Measurements from ENCODE around the gene MAPK7. TPM values are rescaled to one million over a fixed set of nuclear protein-coding genes. Genes with fewer than 3 reads are reported as not detected.

Gene MAPK7
- total RNA-seq, 2 donors from 2014 or later, result 15.9 to 17.8 TPM

DNA sequence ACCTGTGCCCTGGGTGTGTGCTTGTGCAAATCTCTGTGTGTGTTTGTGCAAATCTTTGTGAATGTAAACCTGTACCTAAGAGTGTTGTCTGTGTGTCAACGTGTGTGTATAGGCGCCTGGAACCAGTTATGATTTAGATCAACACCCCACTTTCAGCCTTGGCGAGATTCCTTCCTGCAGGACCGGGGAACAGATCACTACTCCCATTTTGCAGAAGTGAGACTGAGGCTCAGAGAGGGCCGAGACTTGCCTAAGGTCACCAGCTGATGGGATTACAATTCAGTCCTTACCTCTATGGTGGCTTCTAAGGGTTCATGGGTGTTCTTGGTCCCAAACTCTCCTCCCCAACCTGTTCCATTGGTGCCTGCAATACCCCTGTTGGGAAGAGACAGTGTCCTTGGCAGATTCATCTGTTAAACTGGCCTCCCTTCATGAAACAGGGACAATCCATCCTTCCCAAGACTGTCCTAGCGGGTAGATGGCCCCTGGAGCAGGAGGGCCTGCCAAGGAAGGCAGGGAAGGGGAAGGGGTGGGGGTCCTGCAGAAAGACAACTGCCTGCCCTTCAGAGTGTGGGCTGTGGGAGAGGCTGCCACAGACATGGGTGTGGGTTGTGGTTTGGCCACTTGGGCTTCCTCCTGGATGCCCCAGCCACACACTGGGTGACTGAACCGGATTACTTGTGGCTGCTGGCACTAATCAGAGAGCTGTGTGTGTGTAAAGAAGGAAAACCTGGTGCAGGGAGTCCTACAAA, 6.9 kb upstream of the MAPK7 start:
- Histone ChIP-seq H3K27me3 (no peaks in the 10 kb centered on the region), H3K36me3 (no peaks in the 10 kb centered on the region), H3K27ac (peak overlapping the region; percentile 9 to 41), H3K9me3 (no peaks in the 10 kb centered on the region), H3K4me3 (no peak overlapping the region), H3K4me1 (peaks cover 0 to 22% of the 10 kb centered on the region in 2 donors)
- TF ChIP-seq, protein P1, sequence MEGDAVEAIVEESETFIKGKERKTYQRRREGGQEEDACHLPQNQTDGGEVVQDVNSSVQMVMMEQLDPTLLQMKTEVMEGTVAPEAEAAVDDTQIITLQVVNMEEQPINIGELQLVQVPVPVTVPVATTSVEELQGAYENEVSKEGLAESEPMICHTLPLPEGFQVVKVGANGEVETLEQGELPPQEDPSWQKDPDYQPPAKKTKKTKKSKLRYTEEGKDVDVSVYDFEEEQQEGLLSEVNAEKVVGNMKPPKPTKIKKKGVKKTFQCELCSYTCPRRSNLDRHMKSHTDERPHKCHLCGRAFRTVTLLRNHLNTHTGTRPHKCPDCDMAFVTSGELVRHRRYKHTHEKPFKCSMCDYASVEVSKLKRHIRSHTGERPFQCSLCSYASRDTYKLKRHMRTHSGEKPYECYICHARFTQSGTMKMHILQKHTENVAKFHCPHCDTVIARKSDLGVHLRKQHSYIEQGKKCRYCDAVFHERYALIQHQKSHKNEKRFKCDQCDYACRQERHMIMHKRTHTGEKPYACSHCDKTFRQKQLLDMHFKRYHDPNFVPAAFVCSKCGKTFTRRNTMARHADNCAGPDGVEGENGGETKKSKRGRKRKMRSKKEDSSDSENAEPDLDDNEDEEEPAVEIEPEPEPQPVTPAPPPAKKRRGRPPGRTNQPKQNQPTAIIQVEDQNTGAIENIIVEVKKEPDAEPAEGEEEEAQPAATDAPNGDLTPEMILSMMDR (IDR thresholded peaks at IDR 0.05), result no peak
- no peak for DNase-seq (ENCODE audit: low spot score)

DNA sequence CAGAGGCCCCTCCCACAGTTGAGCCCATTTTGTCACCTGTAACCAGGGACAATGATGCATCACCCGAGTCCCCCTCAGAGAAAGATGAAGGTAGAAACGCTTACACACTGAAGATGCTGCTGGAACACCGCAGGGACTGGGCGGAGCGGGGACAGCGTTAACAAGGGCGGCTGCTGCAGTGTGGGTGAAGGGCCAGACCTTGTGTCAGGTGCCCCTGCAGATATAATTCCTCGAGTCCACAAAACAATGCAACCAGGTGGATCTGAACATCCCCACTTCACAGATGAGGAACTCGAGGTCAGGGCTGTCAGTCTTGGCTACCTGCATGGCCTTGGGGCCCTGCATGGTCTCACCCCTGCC, 6.3 kb upstream of the MAPK7 start:
- no peak overlapping the region for H3K27ac ChIP-seq
- H3K4me3 ChIP-seq, result no peak overlapping the region
- no peak for DNase-seq (ENCODE audit: low spot score)
- no peaks in the 10 kb centered on the region for H3K36me3 ChIP-seq
- no peaks in the 10 kb centered on the region for H3K9me3 ChIP-seq
- TF ChIP-seq, protein P1 (IDR thresholded peaks at IDR 0.05), result no peak
- H3K27me3 ChIP-seq, result no peaks in the 10 kb centered on the region
- H3K4me1 ChIP-seq, result peaks cover 0 to 25% of the 10 kb centered on the region in 2 donors

DNA sequence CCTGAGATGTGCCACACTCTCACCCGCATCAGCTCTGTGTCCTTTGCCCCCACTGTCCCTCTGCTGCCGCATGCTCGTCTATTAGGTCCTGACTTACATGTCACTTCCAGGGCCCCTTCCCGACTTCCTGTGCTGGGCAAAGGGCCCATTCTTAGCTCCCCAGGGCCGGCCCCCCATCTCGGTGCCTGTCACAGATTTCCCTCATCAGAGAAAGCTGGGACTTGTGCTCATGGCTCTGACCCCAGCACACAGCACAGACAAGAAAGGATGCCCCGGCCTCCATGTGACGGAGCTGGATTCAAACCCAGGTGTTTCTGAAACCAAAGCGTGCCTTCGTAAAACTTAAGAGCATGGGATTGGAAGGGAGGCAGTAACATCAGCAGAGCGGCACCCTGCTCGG, 5.9 kb upstream of the MAPK7 start:
- no peak for DNase-seq (ENCODE audit: low spot score)
- Histone ChIP-seq H3K27me3 (no peaks in the 10 kb centered on the region), H3K9me3 (no peaks in the 10 kb centered on the region), H3K4me1 (peaks cover 0 to 28% of the 10 kb centered on the region in 2 donors), H3K27ac (no peak overlapping the region), H3K36me3 (no peaks in the 10 kb centered on the region), H3K4me3 (no peak overlapping the region)
- TF ChIP-seq, protein P1 (IDR thresholded peaks at IDR 0.05), result no peak

DNA sequence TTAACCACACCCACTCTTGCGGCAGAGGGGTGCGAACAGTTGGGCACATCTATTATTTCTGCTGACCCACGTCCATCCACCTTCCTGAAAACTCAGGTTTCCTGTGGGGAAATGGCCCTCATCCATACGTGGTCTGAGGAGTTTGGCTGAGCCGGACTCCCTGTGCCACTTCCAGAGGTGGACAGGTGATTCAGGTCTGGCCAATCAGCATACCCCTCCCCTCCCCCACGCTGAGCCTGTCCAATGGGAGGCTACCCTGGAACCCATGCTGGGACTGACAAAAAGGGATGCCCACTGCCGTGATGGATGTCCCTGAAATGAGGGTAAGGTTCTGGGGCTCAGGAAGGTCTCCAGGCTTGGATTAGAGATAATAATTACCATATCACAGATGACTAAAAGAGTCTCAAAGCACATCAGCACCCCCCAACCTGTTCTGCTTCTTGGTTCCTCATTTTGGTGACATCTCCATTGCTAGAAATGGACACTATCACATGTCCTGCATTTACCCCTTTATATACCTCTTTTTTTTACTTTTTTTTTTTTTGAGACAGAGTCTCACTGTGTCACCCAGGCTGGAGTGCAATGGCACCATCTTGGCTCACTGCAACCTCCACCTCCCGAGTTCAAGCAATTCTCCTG, 5.3 kb upstream of the MAPK7 start:
- DNase-seq (ENCODE audit: low spot score), result no peak
- TF ChIP-seq, protein P1 (IDR thresholded peaks at IDR 0.05), result no peak
- Histone ChIP-seq H3K36me3 (no peaks in the 10 kb centered on the region), H3K27ac (no peak overlapping the region), H3K4me3 (no peak overlapping the region), H3K27me3 (no peaks in the 10 kb centered on the region), H3K9me3 (no peaks in the 10 kb centered on the region), H3K4me1 (peaks cover 0 to 28% of the 10 kb centered on the region in 2 donors)

DNA sequence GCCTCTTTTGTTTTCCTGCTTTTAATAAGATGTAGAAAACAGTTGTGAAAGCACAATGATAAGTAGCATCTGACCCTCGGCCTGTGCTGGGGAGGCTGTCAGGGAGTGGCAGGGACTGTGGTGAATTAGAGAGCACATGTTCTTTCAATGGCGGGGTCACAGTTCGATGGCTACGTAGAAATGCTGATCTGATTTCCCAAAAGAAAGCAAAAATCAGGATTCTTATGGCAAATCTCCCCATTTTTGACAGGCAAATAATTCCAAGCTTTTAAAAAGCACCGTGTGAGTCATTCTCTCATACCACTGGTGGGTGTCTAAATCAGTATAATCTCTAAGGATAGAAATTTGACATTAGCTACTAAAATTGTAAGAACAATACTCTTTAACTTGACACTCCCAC, 4.2 kb upstream of the MAPK7 start:
- H3K27me3 ChIP-seq, result no peaks in the 10 kb centered on the region
- DNase-seq (ENCODE audit: low spot score), result no peak

More for the DNA sequence above, 4.2 kb upstream of the MAPK7 start:
- Histone ChIP-seq H3K4me1 (peaks cover 0 to 33% of the 10 kb centered on the region in 2 donors), H3K4me3 (no peak overlapping the region), H3K9me3 (no peaks in the 10 kb centered on the region), H3K27ac (no peak overlapping the region), H3K36me3 (no peaks in the 10 kb centered on the region)
- TF ChIP-seq, protein P1 (IDR thresholded peaks at IDR 0.05), result no peak

Measured in right atrium auricular region (tissue), 2 donors.